Measurements from ENCODE around the gene CREM. TPM values are rescaled to one million over a fixed set of nuclear protein-coding genes. Genes with fewer than 3 reads are reported as not detected.

CREM gene
- total RNA-seq, 1 experiment from 2014 or later, result 72.3 TPM

- peak overlapping the region; percentile 78 for H3K4me3 ChIP-seq
- no peaks in the 10 kb centered on the region for H3K9me3 ChIP-seq
- no peaks in the 10 kb centered on the region; the same call in 1 of the 2 replicates for H3K36me3 ChIP-seq
- peak; percentile 70 for DNase-seq
- no peaks in the 10 kb centered on the region for H3K27me3 ChIP-seq
Measured at GRCh38 chr10:35127289-35127891, 744 bp downstream of the CREM start.

- Histone ChIP-seq H3K9me3 (no peaks in the 10 kb centered on the region), H3K4me3 (no peak overlapping the region), H3K36me3 (no peaks in the 10 kb centered on the region; the same call in 1 of the 2 replicates), H3K27me3 (no peaks in the 10 kb centered on the region)
- no peak for DNase-seq
Measured at GRCh38 chr10:35129185-35129674, 2.6 kb downstream of the CREM start.

GRCh38 chr10:35130663-35131062, 4.0 kb downstream of the CREM start:
- no peak for DNase-seq
- Histone ChIP-seq H3K36me3 (no peaks in the 10 kb centered on the region; the same call in 1 of the 2 replicates), H3K9me3 (no peaks in the 10 kb centered on the region), H3K27me3 (no peaks in the 10 kb centered on the region), H3K4me3 (no peak overlapping the region)

GRCh38 chr10:35132727-35133126, 6.1 kb downstream of the CREM start:
- H3K36me3 ChIP-seq, result no peaks in the 10 kb centered on the region; the same call in 1 of the 2 replicates
- no peak overlapping the region for H3K4me3 ChIP-seq
- H3K27me3 ChIP-seq, result no peaks in the 10 kb centered on the region
- no peak for DNase-seq
- H3K9me3 ChIP-seq, result no peaks in the 10 kb centered on the region

- DNase-seq, result no peak
- no peaks in the 10 kb centered on the region for H3K9me3 ChIP-seq
- H3K36me3 ChIP-seq, result no peaks in the 10 kb centered on the region; the same call in 1 of the 2 replicates
Measured at GRCh38 chr10:35133586-35133985, 6.9 kb downstream of the CREM start.

GRCh38 chr10:35135861-35136260, 9.2 kb downstream of the CREM start:
- Histone ChIP-seq H3K27me3 (no peaks in the 10 kb centered on the region), H3K4me3 (no peak overlapping the region), H3K36me3 (no peaks in the 10 kb centered on the region), H3K9me3 (no peaks in the 10 kb centered on the region)
- no peak for DNase-seq

More at GRCh38 chr10:35133586-35133985, 6.9 kb downstream of the CREM start:
- Histone ChIP-seq H3K4me3 (no peak overlapping the region), H3K27me3 (no peaks in the 10 kb centered on the region)

- no peaks in the 10 kb centered on the region for H3K27me3 ChIP-seq
Measured at GRCh38 chr10:35136263-35136815, 9.7 kb downstream of the CREM start.

GRCh38 chr10:35140126-35140525, 13.5 kb downstream of the CREM start:
- no peak for DNase-seq
- no peaks in the 10 kb centered on the region for H3K27me3 ChIP-seq
- no peaks in the 10 kb centered on the region for H3K36me3 ChIP-seq
- H3K4me3 ChIP-seq, result no peak overlapping the region
- no peaks in the 10 kb centered on the region for H3K9me3 ChIP-seq

More at GRCh38 chr10:35136263-35136815, 9.7 kb downstream of the CREM start:
- Histone ChIP-seq H3K9me3 (no peaks in the 10 kb centered on the region), H3K36me3 (no peaks in the 10 kb centered on the region), H3K4me3 (no peak overlapping the region)
- no peak for DNase-seq

- H3K9me3 ChIP-seq, result no peaks in the 10 kb centered on the region
- DNase-seq, result no peak
- H3K27me3 ChIP-seq, result no peaks in the 10 kb centered on the region
- no peaks in the 10 kb centered on the region for H3K36me3 ChIP-seq
- no peak overlapping the region for H3K4me3 ChIP-seq
Measured at GRCh38 chr10:35140727-35141126, 14.1 kb downstream of the CREM start.

GRCh38 chr10:35150308-35150707, 23.7 kb downstream of the CREM start:
- Histone ChIP-seq H3K36me3 (no peaks in the 10 kb centered on the region), H3K27me3 (no peaks in the 10 kb centered on the region), H3K9me3 (no peaks in the 10 kb centered on the region), H3K4me3 (no peak overlapping the region)
- no peak for DNase-seq

- Histone ChIP-seq H3K36me3 (no peaks in the 10 kb centered on the region), H3K27me3 (no peaks in the 10 kb centered on the region), H3K9me3 (no peaks in the 10 kb centered on the region), H3K4me3 (no peak overlapping the region)
- DNase-seq, result no peak
Measured at GRCh38 chr10:35152992-35153391, 26.3 kb downstream of the CREM start.

- no peak overlapping the region for H3K4me3 ChIP-seq
Measured at GRCh38 chr10:35153716-35154115, 27.1 kb downstream of the CREM start.

GRCh38 chr10:35160743-35161142, 34.1 kb downstream of the CREM start:
- Histone ChIP-seq H3K4me3 (no peak overlapping the region), H3K27me3 (no peaks in the 10 kb centered on the region), H3K36me3 (peaks cover 7% of the 10 kb centered on the region), H3K9me3 (no peaks in the 10 kb centered on the region)
- DNase-seq, result no peak

More at GRCh38 chr10:35153716-35154115, 27.1 kb downstream of the CREM start:
- DNase-seq, result no peak
- H3K36me3 ChIP-seq, result no peaks in the 10 kb centered on the region
- no peaks in the 10 kb centered on the region for H3K9me3 ChIP-seq
- H3K27me3 ChIP-seq, result no peaks in the 10 kb centered on the region

GRCh38 chr10:35161906-35162305, 35.3 kb downstream of the CREM start:
- DNase-seq, result no peak

GRCh38 chr10:35165136-35165535, 38.5 kb downstream of the CREM start:
- Histone ChIP-seq H3K4me3 (no peak overlapping the region), H3K9me3 (no peaks in the 10 kb centered on the region; the same call in 1 of the 2 replicates), H3K36me3 (no peaks in the 10 kb centered on the region; the same call in 1 of the 2 replicates), H3K27me3 (no peaks in the 10 kb centered on the region)
- DNase-seq, result no peak

More at GRCh38 chr10:35161906-35162305, 35.3 kb downstream of the CREM start:
- H3K9me3 ChIP-seq, result no peaks in the 10 kb centered on the region
- no peak overlapping the region for H3K4me3 ChIP-seq
- peaks cover 7% of the 10 kb centered on the region for H3K36me3 ChIP-seq
- no peaks in the 10 kb centered on the region for H3K27me3 ChIP-seq

- no peak overlapping the region for H3K4me3 ChIP-seq
- no peak for DNase-seq
- no peaks in the 10 kb centered on the region; the same call in 1 of the 2 replicates for H3K36me3 ChIP-seq
- H3K27me3 ChIP-seq, result no peaks in the 10 kb centered on the region
- H3K9me3 ChIP-seq, result no peaks in the 10 kb centered on the region; the same call in 1 of the 2 replicates
Measured at GRCh38 chr10:35165811-35166210, 39.2 kb downstream of the CREM start.

GRCh38 chr10:35166607-35167006, 40.0 kb downstream of the CREM start:
- Histone ChIP-seq H3K9me3 (no peaks in the 10 kb centered on the region; the same call in 1 of the 2 replicates), H3K36me3 (no peaks in the 10 kb centered on the region; the same call in 1 of the 2 replicates), H3K27me3 (no peaks in the 10 kb centered on the region), H3K4me3 (no peak overlapping the region)
- no peak for DNase-seq

- H3K27me3 ChIP-seq, result no peaks in the 10 kb centered on the region
- no peaks in the 10 kb centered on the region; the same call in 1 of the 2 replicates for H3K9me3 ChIP-seq
- DNase-seq, result no peak
- H3K36me3 ChIP-seq, result no peaks in the 10 kb centered on the region; the same call in 1 of the 2 replicates
- no peak overlapping the region for H3K4me3 ChIP-seq
Measured at GRCh38 chr10:35167342-35167741, 40.7 kb downstream of the CREM start.
